ENCODE results near the gene FHL2.

- TF ChIP-seq NFYB (CRISPR knock-in tag; conservative IDR thresholded peaks at IDR 0.05; ENCODE audit: low read depth) = no peak
- TF ChIP-seq CTCF (IDR thresholded peaks at IDR 0.05) = no peak
- TF ChIP-seq CREB1 (CRISPR knock-in tag; IDR thresholded peaks at IDR 0.05) = no peak
- no peak for TF ChIP-seq NR3C1 (CRISPR knock-in tag; conservative IDR thresholded peaks at IDR 0.05; ENCODE audit: low read depth)
- no peak for TF ChIP-seq HMGXB4 (CRISPR knock-in tag; IDR thresholded peaks at IDR 0.05)
- no peak for TF ChIP-seq USF2 (CRISPR knock-in tag; IDR thresholded peaks at IDR 0.05)
- no peak for TF ChIP-seq MLX (CRISPR knock-in tag; IDR thresholded peaks at IDR 0.05)
- no peak for TF ChIP-seq FOXK1 (CRISPR knock-in tag; IDR thresholded peaks at IDR 0.05)
- TF ChIP-seq ELF4 (CRISPR knock-in tag; IDR thresholded peaks at IDR 0.05; ENCODE audit: low read depth) = no peak
- TF ChIP-seq FOXP4 (CRISPR knock-in tag; IDR thresholded peaks at IDR 0.05) = no peak
- no peak for TF ChIP-seq NR2C2 (CRISPR knock-in tag; IDR thresholded peaks at IDR 0.05)
- no peak for TF ChIP-seq ZNF263 (CRISPR knock-in tag; IDR thresholded peaks at IDR 0.05; ENCODE audit: low read depth)
- TF ChIP-seq RORB (CRISPR knock-in tag; IDR thresholded peaks at IDR 0.05) = no peak
- no peak for TF ChIP-seq ATF3 (CRISPR knock-in tag; conservative IDR thresholded peaks at IDR 0.05)
Measured at GRCh38 chr2:105384216-105384615, 14.6 kb downstream of the FHL2 start.

All from WTC11 (cell line).